Esophagus muscularis mucosa (tissue), 3 donors: ENCODE data around the gene FOXO6.

ENCODE experiments used
- CTCF ChIP-seq, 3 experiments: fragments of 200-600 bp in 2 of 3; fragments of 450-650 bp in 1 of 3; sonication (generic) in 2 of 3; IDR thresholded peaks; one replicate each; pipeline ENCODE4 v1.5.1; 2017 to 2019; ENCODE audit warnings: antibody characterized with exemption in 3 of 3, mild to moderate bottlenecking in 2 of 3, moderate library complexity in 1 of 3
- POLR2A ChIP-seq: fragments of 450-650 bp; IDR thresholded peaks from one replicate; pipeline ENCODE4 v1.6.1; 2017; ENCODE audit warnings: antibody characterized with exemption, moderate library complexity, mild to moderate bottlenecking, low read depth

- no peak for TF ChIP-seq CTCF (IDR thresholded peaks at IDR 0.05)
- no peak for TF ChIP-seq POLR2A
Measured at GRCh38 chr1:41414716-41415306, 53.6 kb downstream of the FOXO6 start.
